ENCODE data around the gene SV2B. TPM values are rescaled to one million over a fixed set of nuclear protein-coding genes. Genes with fewer than 3 reads are reported as not detected.

Gene SV2B
- polyA plus RNA-seq, 1 donor (not counting 4 experiments of a cell fraction or from before 2014, with no cell fraction given) = 0.04 TPM

GRCh38 chr15:91114301-91114700, 14.2 kb downstream of the SV2B start:
- H3K9me1 ChIP-seq (ENCODE audit: control insufficient read depth, extremely low read depth, insufficient read depth, low read length) = no peaks in the 10 kb centered on the region
- no peaks in the 10 kb centered on the region for H3K79me2 ChIP-seq (ENCODE audit: control insufficient read depth, insufficient read depth, low read length)
- no peak overlapping the region for H3K9ac ChIP-seq (ENCODE audit: control insufficient read depth, extremely low read depth, insufficient read depth, low read length)
- TF ChIP-seq, protein P1, sequence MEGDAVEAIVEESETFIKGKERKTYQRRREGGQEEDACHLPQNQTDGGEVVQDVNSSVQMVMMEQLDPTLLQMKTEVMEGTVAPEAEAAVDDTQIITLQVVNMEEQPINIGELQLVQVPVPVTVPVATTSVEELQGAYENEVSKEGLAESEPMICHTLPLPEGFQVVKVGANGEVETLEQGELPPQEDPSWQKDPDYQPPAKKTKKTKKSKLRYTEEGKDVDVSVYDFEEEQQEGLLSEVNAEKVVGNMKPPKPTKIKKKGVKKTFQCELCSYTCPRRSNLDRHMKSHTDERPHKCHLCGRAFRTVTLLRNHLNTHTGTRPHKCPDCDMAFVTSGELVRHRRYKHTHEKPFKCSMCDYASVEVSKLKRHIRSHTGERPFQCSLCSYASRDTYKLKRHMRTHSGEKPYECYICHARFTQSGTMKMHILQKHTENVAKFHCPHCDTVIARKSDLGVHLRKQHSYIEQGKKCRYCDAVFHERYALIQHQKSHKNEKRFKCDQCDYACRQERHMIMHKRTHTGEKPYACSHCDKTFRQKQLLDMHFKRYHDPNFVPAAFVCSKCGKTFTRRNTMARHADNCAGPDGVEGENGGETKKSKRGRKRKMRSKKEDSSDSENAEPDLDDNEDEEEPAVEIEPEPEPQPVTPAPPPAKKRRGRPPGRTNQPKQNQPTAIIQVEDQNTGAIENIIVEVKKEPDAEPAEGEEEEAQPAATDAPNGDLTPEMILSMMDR (optimal IDR thresholded peaks at IDR 0.05 in 1 of 3, IDR thresholded peaks at IDR 0.05 in 1 of 3, conservative IDR thresholded peaks at IDR 0.05 in 1 of 3; ENCODE audit: extremely low read depth in 1 of 3, insufficient read depth in 2 of 3, low read length in 3 of 3) = no peak
- no peak for TF ChIP-seq EZH2 (IDR thresholded peaks at IDR 0.05; ENCODE audit: low read length)
- no peak overlapping the region for H3K27ac ChIP-seq (ENCODE audit: control insufficient read depth, insufficient read depth, low read length)
- no peaks in the 10 kb centered on the region for H3K36me3 ChIP-seq (ENCODE audit: control insufficient read depth in 2 of 2, extremely low read depth in 1 of 2, insufficient read depth in 2 of 2, low read length in 2 of 2)
- no peak overlapping the region for H3K4me2 ChIP-seq (ENCODE audit: control insufficient read depth, extremely low read depth, insufficient read depth, low read depth, low read length)
- no peak overlapping the region for H2AFZ ChIP-seq (ENCODE audit: control insufficient read depth, low read length)
- no peaks in the 10 kb centered on the region for H3K9me3 ChIP-seq (ENCODE audit: control insufficient read depth, low read depth, low read length)
- no peaks in the 10 kb centered on the region for H3K4me1 ChIP-seq (ENCODE audit: control insufficient read depth, extremely low read depth, insufficient read depth, low read length)
- no peak for FAIRE-seq
- no peaks in the 10 kb centered on the region for H4K20me1 ChIP-seq (ENCODE audit: control insufficient read depth, extremely low read depth, insufficient read depth, low read length)
- H3K27me3 ChIP-seq (ENCODE audit: control insufficient read depth, extremely low read depth, insufficient read depth, low read length) = no peaks in the 10 kb centered on the region
- no peak overlapping the region for H3K4me3 ChIP-seq (ENCODE audit: control insufficient read depth in 2 of 3, extremely low read depth in 1 of 3, insufficient read depth in 2 of 3, low read depth in 1 of 3, low read length in 3 of 3)
- dilution Hi-C loops (cut with MboI; ENCODE audit: extremely low pct_ligation_motif_present, low sequenced_read_pairs) = no loop called here
- no peak for DNase-seq (ENCODE audit: low read depth, low spot score)

GRCh38 chr15:91116113-91117067, 16.3 kb downstream of the SV2B start:
- Histone ChIP-seq H3K9me3 (ENCODE audit: control insufficient read depth, low read depth, low read length) (no peaks in the 10 kb centered on the region), H3K27ac (ENCODE audit: control insufficient read depth, insufficient read depth, low read length) (no peak overlapping the region), H3K9ac (ENCODE audit: control insufficient read depth, extremely low read depth, insufficient read depth, low read length) (no peak overlapping the region), H3K36me3 (ENCODE audit: control insufficient read depth in 2 of 2, extremely low read depth in 1 of 2, insufficient read depth in 2 of 2, low read length in 2 of 2) (no peaks in the 10 kb centered on the region), H3K4me3 (ENCODE audit: control insufficient read depth in 2 of 3, extremely low read depth in 1 of 3, insufficient read depth in 2 of 3, low read depth in 1 of 3, low read length in 3 of 3) (no peak overlapping the region), H4K20me1 (ENCODE audit: control insufficient read depth, extremely low read depth, insufficient read depth, low read length) (no peaks in the 10 kb centered on the region), H3K27me3 (ENCODE audit: control insufficient read depth, extremely low read depth, insufficient read depth, low read length) (no peaks in the 10 kb centered on the region), H2AFZ (ENCODE audit: control insufficient read depth, low read length) (no peak overlapping the region), H3K4me1 (ENCODE audit: control insufficient read depth, extremely low read depth, insufficient read depth, low read length) (no peaks in the 10 kb centered on the region), H3K4me2 (ENCODE audit: control insufficient read depth, extremely low read depth, insufficient read depth, low read depth, low read length) (no peak overlapping the region), H3K79me2 (ENCODE audit: control insufficient read depth, insufficient read depth, low read length) (no peaks in the 10 kb centered on the region), H3K9me1 (ENCODE audit: control insufficient read depth, extremely low read depth, insufficient read depth, low read length) (no peaks in the 10 kb centered on the region)
- DNase-seq (ENCODE audit: low read depth, low spot score) = no peak
- no peak for TF ChIP-seq EZH2 (IDR thresholded peaks at IDR 0.05; ENCODE audit: low read length)
- TF ChIP-seq, protein P1 (optimal IDR thresholded peaks at IDR 0.05 in 1 of 3, IDR thresholded peaks at IDR 0.05 in 1 of 3, conservative IDR thresholded peaks at IDR 0.05 in 1 of 3; ENCODE audit: extremely low read depth in 1 of 3, insufficient read depth in 2 of 3, low read length in 3 of 3) = no peak
- no peak for FAIRE-seq
- dilution Hi-C loops (cut with MboI; ENCODE audit: extremely low pct_ligation_motif_present, low sequenced_read_pairs) = no loop called here
